Activated CD8-positive, alpha-beta T cell treated with anti-CD3 and anti-CD28 coated beads for 36 hours (primary cell): Measurements from ENCODE around the gene PRG2. TPM values are rescaled to one million over a fixed set of nuclear protein-coding genes. Genes with fewer than 3 reads are reported as not detected.
"Not testable (repeated sequence)": the region's sequence is repeated elsewhere in the genome, so short reads cannot be mapped to it uniquely, and the experiment has no call there.

Source experiments
- ATAC-seq: fragments of 200-7000 bp; cut with Tn5 transposase; one replicate; pipeline ENCODE4 v1.10.0; 2021; ENCODE audit warnings: mild to moderate bottlenecking, moderate library complexity
- CTCF ChIA-PET: fragments of 350-600 bp; sonication (Branson Sonifier 250); formaldehyde crosslinking; loops from one replicate; lab custom pipeline; 2021; ENCODE audit warnings: antibody characterized with exemption; lab: Charles Lee
- POLR2A ChIA-PET: fragments of 350-600 bp; sonication (Branson Sonifier 250); formaldehyde crosslinking; loops from one replicate; lab custom pipeline; 2021; ENCODE audit warnings: antibody characterized with exemption; lab: Charles Lee
- DNase-seq: peaks from one replicate; pipeline ENCODE4 v3.0.0-alpha.2; 2020
- H3K27ac Mint-ChIP-seq: one replicate; pipeline ENCODE4 v1.8.0; 2021; ENCODE audit warnings: mild to moderate bottlenecking, mixed read lengths
- H3K27me3 Mint-ChIP-seq: one replicate; pipeline ENCODE4 v1.8.0; 2021; ENCODE audit warnings: mixed read lengths
- H3K36me3 Mint-ChIP-seq: one replicate; pipeline ENCODE4 v1.8.0; 2021; ENCODE audit warnings: low read depth, mixed read lengths
- H3K4me1 Mint-ChIP-seq: one replicate; pipeline ENCODE4 v1.8.0; 2021; ENCODE audit warnings: low read depth, mixed read lengths
- H3K4me3 Mint-ChIP-seq: one replicate; pipeline ENCODE4 v1.8.0; 2021; ENCODE audit warnings: mild to moderate bottlenecking, moderate library complexity, mixed read lengths
- H3K9me3 Mint-ChIP-seq: one replicate; pipeline ENCODE4 v1.8.0; 2021; ENCODE audit warnings: mixed read lengths
- intact Hi-C: fragments of 100-400 bp; cut with micrococcal nuclease; formaldehyde crosslinking; loops from one replicate; pipeline ENCODE4 v1.10.0; 2022
- total RNA-seq, 2 experiments: library from RNA; stranded (reverse); gene quantifications; one replicate each; pipeline ENCODE4 v1.2.3, GENCODE V29; 2021
- TF ChIP-seq, protein P1 (sequence below): fragments of 200-600 bp; IDR thresholded peaks from one replicate; pipeline ENCODE4 v1.8.0; 2022; ENCODE audit warnings: antibody characterized with exemption, mild to moderate bottlenecking

Gene PRG2
- total RNA-seq, 2 experiments from 2014 or later = 0.43 to 2.3 TPM

DNA sequence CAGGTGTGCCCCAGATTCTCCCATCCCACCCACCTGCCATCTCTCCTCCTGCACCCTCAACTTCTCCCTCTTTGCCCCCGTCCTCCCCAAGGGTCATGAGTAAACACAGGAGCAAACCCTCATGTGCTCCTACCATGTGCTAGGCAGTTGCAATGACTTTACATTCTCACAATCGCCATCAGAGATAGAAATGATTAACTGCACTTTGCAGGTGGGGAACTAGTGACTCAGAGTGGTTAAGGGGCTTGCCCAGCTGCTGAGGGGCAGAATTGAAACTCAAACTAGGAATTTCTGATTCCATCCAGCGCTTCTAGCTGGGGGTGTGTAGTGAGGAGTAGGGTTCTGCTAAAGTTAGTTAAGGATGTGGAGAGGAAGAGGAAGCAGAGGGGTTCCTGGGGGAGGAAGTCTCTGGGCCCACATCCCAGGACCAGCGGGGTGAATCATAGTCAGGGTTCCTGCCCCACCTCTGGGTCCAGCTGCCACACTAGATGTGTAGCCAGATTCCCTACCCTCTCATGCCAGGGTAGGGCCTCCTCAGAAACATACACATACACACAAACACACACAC lies 16.0 kb upstream of the PRG2 start:
- peaks cover 64% of the 10 kb centered on the region for H3K36me3 Mint-ChIP-seq
- peaks cover 63% of the 10 kb centered on the region for H3K4me1 Mint-ChIP-seq
- intact Hi-C loops = loop anchor here (2.0 kb wide), 1 partner anchor 18 kb away; no protein-coding TSS in a partner anchor
- peak; percentile 76 for DNase-seq
- H3K4me3 Mint-ChIP-seq = no peak overlapping the region
- peak; percentile 84 for ATAC-seq
- H3K9me3 Mint-ChIP-seq = no peaks in the 10 kb centered on the region
- H3K27me3 Mint-ChIP-seq = no peaks in the 10 kb centered on the region
- H3K27ac Mint-ChIP-seq = peak overlapping the region; percentile 88
- POLR2A ChIA-PET = interaction anchor here (0.8 to 19.8 kb wide), 6 partner anchors 10 to 242 kb away, joined by 3 to 264 read pairs (median 3); partner anchors contain the start of genes SLC43A1 and SLC43A3
- CTCF ChIA-PET = interaction anchor here (1.0 to 3.8 kb wide), 9 partner anchors 16 to 123 kb away, joined by 3 to 14 read pairs (median 4); partner anchors contain the start of gene SLC43A3
- TF ChIP-seq, protein P1, sequence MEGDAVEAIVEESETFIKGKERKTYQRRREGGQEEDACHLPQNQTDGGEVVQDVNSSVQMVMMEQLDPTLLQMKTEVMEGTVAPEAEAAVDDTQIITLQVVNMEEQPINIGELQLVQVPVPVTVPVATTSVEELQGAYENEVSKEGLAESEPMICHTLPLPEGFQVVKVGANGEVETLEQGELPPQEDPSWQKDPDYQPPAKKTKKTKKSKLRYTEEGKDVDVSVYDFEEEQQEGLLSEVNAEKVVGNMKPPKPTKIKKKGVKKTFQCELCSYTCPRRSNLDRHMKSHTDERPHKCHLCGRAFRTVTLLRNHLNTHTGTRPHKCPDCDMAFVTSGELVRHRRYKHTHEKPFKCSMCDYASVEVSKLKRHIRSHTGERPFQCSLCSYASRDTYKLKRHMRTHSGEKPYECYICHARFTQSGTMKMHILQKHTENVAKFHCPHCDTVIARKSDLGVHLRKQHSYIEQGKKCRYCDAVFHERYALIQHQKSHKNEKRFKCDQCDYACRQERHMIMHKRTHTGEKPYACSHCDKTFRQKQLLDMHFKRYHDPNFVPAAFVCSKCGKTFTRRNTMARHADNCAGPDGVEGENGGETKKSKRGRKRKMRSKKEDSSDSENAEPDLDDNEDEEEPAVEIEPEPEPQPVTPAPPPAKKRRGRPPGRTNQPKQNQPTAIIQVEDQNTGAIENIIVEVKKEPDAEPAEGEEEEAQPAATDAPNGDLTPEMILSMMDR = no peak

DNA sequence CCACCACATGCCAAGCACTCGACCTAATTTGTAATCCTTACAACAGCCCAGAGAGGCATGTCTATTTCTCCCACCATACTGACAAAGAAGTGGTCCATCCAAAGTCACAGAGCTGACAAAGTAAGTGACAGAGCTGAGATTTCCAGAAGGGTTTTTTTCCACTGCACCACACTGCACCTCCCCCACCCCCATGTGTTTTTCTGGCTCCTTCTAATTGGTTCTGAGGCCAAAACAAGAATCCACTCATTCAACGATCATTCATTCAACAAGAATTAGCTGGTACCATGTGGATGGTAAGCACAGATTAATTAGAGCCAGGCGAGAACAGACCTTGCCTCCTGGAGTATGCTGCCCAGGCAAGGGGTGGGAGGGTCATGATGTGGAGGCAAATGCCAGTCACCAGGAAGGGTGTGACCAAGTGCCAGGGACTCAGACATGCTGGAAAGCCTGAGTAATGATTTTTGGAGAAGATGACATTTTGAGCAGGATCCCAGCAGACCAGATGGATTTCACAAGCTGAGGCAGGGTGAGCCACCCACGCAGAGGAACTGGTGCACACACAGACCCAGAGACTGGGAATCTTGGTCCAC lies 14.9 kb upstream of the PRG2 start:
- H3K27ac Mint-ChIP-seq = peak overlapping the region; percentile 88
- H3K4me3 Mint-ChIP-seq = no peak overlapping the region
- no peaks in the 10 kb centered on the region for H3K27me3 Mint-ChIP-seq
- intact Hi-C loops = no loop called here
- H3K9me3 Mint-ChIP-seq = no peaks in the 10 kb centered on the region
- peaks cover 58% of the 10 kb centered on the region for H3K36me3 Mint-ChIP-seq
- POLR2A ChIA-PET = interaction anchor here (0.7 to 19.8 kb wide), 6 partner anchors 9 to 109 kb away, joined by 3 to 264 read pairs (median 3); partner anchors contain the start of gene SLC43A3
- no peak for ATAC-seq
- TF ChIP-seq, protein P1 = no peak
- DNase-seq = no peak
- CTCF ChIA-PET = interaction anchor here (1.4 to 3.8 kb wide), 6 partner anchors 17 to 88 kb away, joined by 4 to 14 read pairs (median 5); partner anchors contain the start of gene SLC43A3
- H3K4me1 Mint-ChIP-seq = peaks cover 57% of the 10 kb centered on the region

DNA sequence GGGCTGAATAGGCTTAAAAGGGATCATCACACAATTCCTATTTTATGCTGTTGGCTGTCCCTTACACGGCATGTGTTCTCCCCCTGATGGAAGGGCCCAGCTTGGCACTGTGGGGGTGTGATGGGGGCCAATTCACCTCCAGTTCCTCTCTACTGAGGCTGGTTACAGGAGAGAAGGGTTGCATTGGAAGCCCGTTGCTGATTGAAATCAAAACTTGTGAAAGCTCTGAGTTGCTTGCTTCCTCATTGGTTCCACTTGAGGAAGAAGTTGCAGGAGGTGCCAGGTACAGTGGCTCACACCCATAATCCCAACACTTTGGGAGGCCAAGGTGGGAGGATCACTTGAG lies 13.3 kb upstream of the PRG2 start:
- TF ChIP-seq, protein P1 = no peak
- H3K9me3 Mint-ChIP-seq = no peaks in the 10 kb centered on the region
- ChIA-PET CTCF (interaction anchor here (3.4 kb wide), 1 partner anchor 54 kb away, joined by 12 read pairs; no protein-coding TSS in a partner anchor), POLR2A (interaction anchor here (19.8 kb wide), 1 partner anchor 18 kb away, joined by 264 read pairs; the partner anchor contains the start of gene SLC43A3)
- no peaks in the 10 kb centered on the region for H3K27me3 Mint-ChIP-seq
- peaks cover 42% of the 10 kb centered on the region for H3K36me3 Mint-ChIP-seq
- intact Hi-C loops = no loop called here
- H3K4me3 Mint-ChIP-seq = no peak overlapping the region
- no peak for DNase-seq
- no peak for ATAC-seq
- H3K4me1 Mint-ChIP-seq = peaks cover 42% of the 10 kb centered on the region
- H3K27ac Mint-ChIP-seq = no peak overlapping the region

DNA sequence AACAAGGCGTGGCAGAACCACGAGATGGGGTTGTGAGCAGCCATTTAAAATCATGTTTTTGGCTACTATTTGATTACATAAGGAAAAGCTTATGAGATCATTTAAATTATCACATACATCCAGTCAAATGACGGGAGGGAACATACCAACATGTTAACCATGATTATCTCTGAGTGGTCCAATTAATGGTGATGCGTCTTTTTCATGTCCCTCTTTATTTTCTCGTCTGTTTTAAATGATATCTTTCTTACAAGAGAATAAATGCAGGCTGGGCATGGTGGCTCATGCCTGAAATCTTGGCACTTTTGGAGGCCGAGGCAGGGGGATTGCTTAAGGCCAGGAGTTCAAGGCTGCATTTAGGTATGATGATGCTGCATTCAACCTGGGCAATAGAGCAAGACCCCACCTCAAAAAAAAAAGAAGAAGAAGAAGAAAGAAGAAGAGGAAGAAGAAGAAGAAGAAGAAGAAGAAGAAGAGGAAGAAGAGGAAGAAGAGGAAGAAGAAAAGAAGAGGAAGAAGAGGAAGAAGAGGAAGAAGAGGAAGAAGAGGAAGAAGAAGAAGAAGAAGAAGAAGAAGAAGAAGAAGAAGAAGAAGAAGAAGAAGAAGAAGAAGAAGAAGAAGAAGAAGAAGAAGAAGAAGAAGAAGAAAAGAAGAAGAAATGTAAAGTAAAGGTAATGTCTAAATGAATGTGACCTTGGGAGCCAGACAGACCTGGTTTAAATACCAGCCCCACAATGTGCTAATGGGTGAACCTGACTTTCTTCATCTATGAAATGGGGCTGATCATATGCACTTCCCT lies 12.8 kb upstream of the PRG2 start:
- peaks cover 39% of the 10 kb centered on the region for H3K4me1 Mint-ChIP-seq
- ChIA-PET CTCF (interaction anchor here (1.0 to 3.4 kb wide), 3 partner anchors 11 to 55 kb away, joined by 3 to 12 read pairs (median 3); no protein-coding TSS in a partner anchor), POLR2A (interaction anchor here (1.2 to 19.8 kb wide), 5 partner anchors 9 to 22 kb away, joined by 3 to 264 read pairs (median 5); partner anchors contain the start of genes PRG2, PRG3 and SLC43A3)
- H3K27ac Mint-ChIP-seq, H3K27me3 Mint-ChIP-seq, DNase-seq, H3K4me3 Mint-ChIP-seq, intact Hi-C loops, ATAC-seq, H3K9me3 Mint-ChIP-seq: not testable (repeated sequence)
- H3K36me3 Mint-ChIP-seq = peaks cover 38% of the 10 kb centered on the region
